Endothelial cell of umbilical vein (primary cell): Measurements from ENCODE around the gene ARID1B. TPM values are rescaled to one million over a fixed set of nuclear protein-coding genes. Genes with fewer than 3 reads are reported as not detected.

Source experiments
- BruUV-seq: library from RNA; stranded (reverse); fragments of 400-500 nt; replicated peaks from 2 replicates; lab custom pipeline; 2021; lab: Mats Ljungman, UMichigan
- CTCF ChIA-PET: fragments of 300-600, 350-600 bp; sonication (Branson Sonifier 250); formaldehyde crosslinking; loops from one replicate; lab custom pipeline; 2021; ENCODE audit warnings: antibody characterized with exemption, inconsistent platforms; lab: Charles Lee
- POLR2A ChIA-PET: fragments of 300-600, 350-600 bp; sonication (Branson Sonifier 250); formaldehyde crosslinking; loops from one replicate; lab custom pipeline; 2021; ENCODE audit warnings: antibody characterized with exemption, inconsistent platforms; lab: Charles Lee
- DNase-seq: peaks from one replicate; pipeline ENCODE4 v3.0.0-alpha.2; 2011; ENCODE audit warnings: low read depth, low spot score
- FAIRE-seq: peaks from 2 replicates; lab custom pipeline; 2011; peaks lifted over from hg19 to GRCh38; lab: Jason Lieb, UNC
- H2AFZ ChIP-seq: 2 replicates; pipeline ENCODE4 v1.6.0; 2012; ENCODE audit warnings: low read depth, low read length, control low read depth, inconsistent platforms
- H3K27ac ChIP-seq: 2 replicates; pipeline ENCODE4 v1.5.1; 2011; ENCODE audit warnings: low read depth, mild to moderate bottlenecking, control low read depth, low read length, moderate library complexity; ENCODE audit not compliant: insufficient read depth
- H3K27me3 ChIP-seq, 2 experiments: 2 replicates each; pipeline versions ENCODE4 v1.6.0 to v1.6.1; 2011; ENCODE audit warnings: low read length in 2 of 2, mixed read lengths in 1 of 2; ENCODE audit not compliant: control insufficient read depth in 2 of 2, insufficient read depth in 2 of 2
- H3K36me3 ChIP-seq, 2 experiments: 2 replicates in 1 of 2; 3 replicates in 1 of 2; pipeline ENCODE4 v1.5.1; 2011; ENCODE audit warnings: low read length in 2 of 2, mild to moderate bottlenecking in 1 of 2, moderate library complexity in 1 of 2; ENCODE audit not compliant: control insufficient read depth in 2 of 2, insufficient read depth in 2 of 2; ENCODE audit errors: extremely low read depth in 1 of 2
- H3K4me1 ChIP-seq: 3 replicates; pipeline ENCODE4 v1.5.1; 2011; ENCODE audit warnings: mild to moderate bottlenecking, low read length; ENCODE audit not compliant: control insufficient read depth, insufficient read depth; ENCODE audit errors: extremely low read depth
- H3K4me2 ChIP-seq: 2 replicates; pipeline ENCODE4 v1.6.1; 2011; ENCODE audit warnings: low read length, control low read depth, mixed read lengths; ENCODE audit not compliant: insufficient read depth
- H3K4me3 ChIP-seq, 3 experiments: fragments of 200-600 bp in 1 of 3; sonication (generic), shearing (Covaris generic) in 1 of 3; replicated peaks in 1 of 3; 2 replicates each; pipeline ENCODE4 v1.5.1; 2011 to 2016; ENCODE audit warnings: control low read depth in 3 of 3, low read length in 3 of 3, mild to moderate bottlenecking in 2 of 3, inconsistent platforms in 1 of 3, low read depth in 1 of 3, moderate library complexity in 1 of 3; ENCODE audit not compliant: insufficient read depth in 1 of 3
- H3K79me2 ChIP-seq: 2 replicates; pipeline ENCODE4 v1.6.0; 2012; ENCODE audit warnings: low read length, inconsistent platforms; ENCODE audit not compliant: control insufficient read depth, insufficient read depth
- H3K9ac ChIP-seq: replicated peaks from 2 replicates; pipeline ENCODE3; 2011; ENCODE audit warnings: low read length, control low read depth; ENCODE audit not compliant: insufficient read depth; ENCODE audit errors: extremely low read depth
- H3K9me1 ChIP-seq: replicated peaks from 3 replicates; pipeline ENCODE4 v1.6.0; 2011; ENCODE audit warnings: mild to moderate bottlenecking, low read length; ENCODE audit not compliant: control insufficient read depth, insufficient read depth; ENCODE audit errors: extremely low read depth
- H3K9me3 ChIP-seq: replicated peaks from 2 replicates; pipeline ENCODE4 v1.5.1; 2012; ENCODE audit warnings: low read length, inconsistent platforms; ENCODE audit not compliant: control insufficient read depth, insufficient read depth
- H4K20me1 ChIP-seq: replicated peaks from 2 replicates; pipeline ENCODE3; 2011; ENCODE audit warnings: mild to moderate bottlenecking, low read length; ENCODE audit not compliant: control insufficient read depth, insufficient read depth; ENCODE audit errors: extremely low read depth
- CTCF ChIP-seq, 2 donors: IDR thresholded peaks; 1 replicate in 1 of 2; 2 replicates in 1 of 2; pipeline ENCODE4 v1.5.1; 2011; ENCODE audit warnings: low read length in 2 of 2, mild to moderate bottlenecking in 2 of 2, moderate library complexity in 2 of 2, control low read depth in 1 of 2, inconsistent platforms in 1 of 2, low read depth in 1 of 2; ENCODE audit not compliant: insufficient read depth in 1 of 2; ENCODE audit errors: extremely low read depth in 1 of 2
- EZH2 ChIP-seq: IDR thresholded peaks from 2 replicates; pipeline ENCODE4 v1.6.1; 2012; ENCODE audit warnings: borderline replicate concordance, low read depth, mild to moderate bottlenecking, moderate library complexity, low read length, inconsistent platforms; ENCODE audit not compliant: severe bottlenecking
- FOS ChIP-seq: IDR thresholded peaks from 2 replicates; pipeline ENCODE4 v1.6.1; 2011; ENCODE audit warnings: mild to moderate bottlenecking, low read length, moderate library complexity, borderline replicate concordance; ENCODE audit not compliant: insufficient read depth
- GATA2 ChIP-seq: IDR thresholded peaks from 2 replicates; pipeline ENCODE4 v1.7.0; 2011; ENCODE audit warnings: low read depth, mild to moderate bottlenecking, moderate library complexity, mixed read lengths, low read length; ENCODE audit not compliant: insufficient read length, insufficient read depth
- JUN ChIP-seq: IDR thresholded peaks from 2 replicates; pipeline ENCODE4 v1.6.1; 2011; ENCODE audit warnings: borderline replicate concordance, low read depth; ENCODE audit not compliant: insufficient read length, insufficient read depth
- MYC ChIP-seq: IDR thresholded peaks from one replicate; pipeline ENCODE4 v1.6.1; 2011; ENCODE audit warnings: mild to moderate bottlenecking, low read depth, low read length
- POLR2A ChIP-seq: IDR thresholded peaks from 2 replicates; pipeline ENCODE4 v1.6.1; 2012; ENCODE audit warnings: low read depth, mild to moderate bottlenecking, control low read depth, low read length
- POLR2AphosphoS5 ChIP-seq: IDR thresholded peaks from 2 replicates; pipeline ENCODE4 v1.6.1; 2012; ENCODE audit warnings: low read depth, mild to moderate bottlenecking, control low read depth, low read length, moderate library complexity; ENCODE audit not compliant: insufficient read depth
- dilution Hi-C: fragments of 300-500 bp; cut with MboI; formaldehyde crosslinking; loops from one replicate; pipeline ENCODE4 v1.15.0; 2019; ENCODE audit warnings: low sequenced_read_pairs; ENCODE audit not compliant: extremely low pct_ligation_motif_present
- intact Hi-C: fragments of 100-400 bp; cut with micrococcal nuclease; formaldehyde crosslinking; loops from one replicate; pipeline ENCODE4 v1.10.0; 2022
- polyA plus RNA-seq, 4 experiments: library from polyadenylated mRNA; depleted of rRNA in 3 of 4; stranded (reverse) in 3 of 4; unstranded in 1 of 4; fragments of >200 nt; gene quantifications; 2 replicates each; pipeline versions ENCODE4 v1.2.1 to v1.2.3, GENCODE V29; 2011 to 2012; ENCODE audit warnings: missing spikeins in 1 of 4
- total RNA-seq: library from RNA; stranded (reverse); gene quantifications from 2 replicates; pipeline ENCODE4 v1.2.3, GENCODE V29; 2021
- TF ChIP-seq, protein P1 (sequence below): IDR thresholded peaks from 2 replicates; pipeline ENCODE4 v1.6.1; 2011; ENCODE audit not compliant: insufficient read depth, insufficient read length

Gene ARID1B
- total and polyA plus RNA-seq, 2 donors (not counting 3 experiments of a cell fraction or from before 2014, with no cell fraction given): 21.8 to 89.5 TPM

- H2AFZ ChIP-seq: no peak overlapping the region
- BruUV-seq: no TSS peak
- no peak for DNase-seq
- H3K36me3 ChIP-seq: no peaks in the 10 kb centered on the region
- POLR2A ChIA-PET: no interaction called here
- no peak overlapping the region for H3K4me2 ChIP-seq
- CTCF ChIA-PET: interaction anchor here (1.0 kb wide), 1 partner anchor 51 kb away, joined by 3 read pairs; no protein-coding TSS in a partner anchor
- no peaks in the 10 kb centered on the region for H3K9me3 ChIP-seq
- intact Hi-C loops: no loop called here
- FAIRE-seq: no peak
- no peak overlapping the region for H3K27ac ChIP-seq
- H4K20me1 ChIP-seq: peaks cover 21% of the 10 kb centered on the region
- no peaks in the 10 kb centered on the region for H3K9me1 ChIP-seq
- H3K79me2 ChIP-seq: peaks cover 55% of the 10 kb centered on the region
- TF ChIP-seq FOS: no peak
- no peak overlapping the region for H3K9ac ChIP-seq
- H3K4me1 ChIP-seq: no peaks in the 10 kb centered on the region
- dilution Hi-C loops: no loop called here
- no peak overlapping the region for H3K4me3 ChIP-seq
- H3K27me3 ChIP-seq: no peaks in the 10 kb centered on the region
These were observed 194.1 kb downstream of the ARID1B start for GRCh38 chr6:156971153-156971885.

DNA sequence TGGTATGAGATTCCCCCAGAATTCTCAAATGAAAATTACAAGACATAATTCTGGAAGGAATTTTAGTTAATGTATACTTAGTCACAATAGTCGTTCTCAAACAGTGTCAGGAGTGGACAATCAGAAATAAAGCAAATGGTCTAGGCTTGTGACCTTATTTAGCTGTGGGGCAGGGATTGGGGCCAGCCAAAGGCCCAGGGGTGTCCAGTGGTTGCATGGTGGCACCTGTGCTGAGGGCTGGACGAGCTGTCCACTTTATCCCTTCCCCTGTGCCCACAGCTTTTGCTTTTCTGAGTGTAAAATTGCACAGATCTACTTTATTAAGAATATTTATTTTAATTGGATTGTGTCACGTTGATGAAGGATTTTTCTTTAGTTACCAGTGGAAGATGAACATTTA lies 195.0 kb downstream of the ARID1B start:
- dilution Hi-C loops: no loop called here
- intact Hi-C loops: no loop called here
- no peak overlapping the region for H2AFZ ChIP-seq
- no TSS peak for BruUV-seq
- no peak overlapping the region for H3K27ac ChIP-seq
- no peak overlapping the region for H3K9ac ChIP-seq
- POLR2A ChIA-PET: no interaction called here
- H3K79me2 ChIP-seq: peaks cover 50% of the 10 kb centered on the region
- H4K20me1 ChIP-seq: peaks cover 21% of the 10 kb centered on the region
- no peaks in the 10 kb centered on the region for H3K4me1 ChIP-seq
- no peaks in the 10 kb centered on the region for H3K36me3 ChIP-seq
- H3K9me3 ChIP-seq: no peaks in the 10 kb centered on the region
- TF ChIP-seq GATA2 (no peak), CTCF (IDR thresholded peaks at IDR 0.05; ENCODE audit: extremely low read depth in 1 of 2, insufficient read depth in 1 of 2, low read depth in 1 of 2, low read length in 2 of 2) (no peak), POLR2AphosphoS5 (no peak), MYC (no peak), FOS (no peak), POLR2A (no peak), EZH2 (no peak), JUN (no peak)
- TF ChIP-seq, protein P1, sequence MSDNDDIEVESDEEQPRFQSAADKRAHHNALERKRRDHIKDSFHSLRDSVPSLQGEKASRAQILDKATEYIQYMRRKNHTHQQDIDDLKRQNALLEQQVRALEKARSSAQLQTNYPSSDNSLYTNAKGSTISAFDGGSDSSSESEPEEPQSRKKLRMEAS: no peak
- no peaks in the 10 kb centered on the region for H3K27me3 ChIP-seq
- FAIRE-seq: no peak
- H3K9me1 ChIP-seq: no peaks in the 10 kb centered on the region
- no peak overlapping the region for H3K4me2 ChIP-seq
- no peak for DNase-seq
- CTCF ChIA-PET: interaction anchor here (1.0 kb wide), 1 partner anchor 50 kb away, joined by 3 read pairs; no protein-coding TSS in a partner anchor
- no peak overlapping the region for H3K4me3 ChIP-seq
